WERI-Rb-1 (cell line): ENCODE measurements around the gene PDCL3.

Experiments used
- DNase-seq: peaks from one replicate; pipeline ENCODE4 v3.0.0-alpha.2; 2020
- H3K27ac ChIP-seq: fragments of 250-450 bp; sonication (Bioruptor Pico); 2 replicates; pipeline ENCODE4 v1.5.1; 2020; ENCODE audit warnings: mild to moderate bottlenecking, moderate library complexity
- H3K27me3 ChIP-seq: fragments of 250-450 bp; sonication (Bioruptor Pico); 2 replicates; pipeline ENCODE4 v1.5.1; 2021; ENCODE audit warnings: mild to moderate bottlenecking, low read depth, moderate library complexity; ENCODE audit not compliant: insufficient read depth, severe bottlenecking
- H3K36me3 ChIP-seq: fragments of 250-450 bp; sonication (Bioruptor Pico); 2 replicates; pipeline ENCODE4 v1.5.1; 2020; ENCODE audit warnings: mild to moderate bottlenecking, moderate library complexity
- H3K4me3 ChIP-seq: 2 replicates; pipeline ENCODE4 v1.5.1; 2011; ENCODE audit warnings: low read depth, mild to moderate bottlenecking, control low read depth, low read length
- H3K9me3 ChIP-seq: fragments of 250-450 bp; sonication (Bioruptor Pico); 2 replicates; pipeline ENCODE4 v1.5.1; 2021; ENCODE audit warnings: mild to moderate bottlenecking, moderate library complexity; ENCODE audit not compliant: severe bottlenecking
- TF ChIP-seq, protein P1 (sequence below): IDR thresholded peaks from 2 replicates; pipeline ENCODE4 v1.5.1; 2011; ENCODE audit warnings: low read depth, mild to moderate bottlenecking, control low read depth, inconsistent platforms, low read length

PDCL3 gene

GRCh38 chr2:100580367-100581276 is 17.8 kb downstream of the PDCL3 start:
- Histone ChIP-seq H3K27ac (no peak overlapping the region), H3K27me3 (no peaks in the 10 kb centered on the region), H3K36me3 (no peaks in the 10 kb centered on the region), H3K9me3 (no peaks in the 10 kb centered on the region), H3K4me3 (no peak overlapping the region)
- TF ChIP-seq, protein P1, sequence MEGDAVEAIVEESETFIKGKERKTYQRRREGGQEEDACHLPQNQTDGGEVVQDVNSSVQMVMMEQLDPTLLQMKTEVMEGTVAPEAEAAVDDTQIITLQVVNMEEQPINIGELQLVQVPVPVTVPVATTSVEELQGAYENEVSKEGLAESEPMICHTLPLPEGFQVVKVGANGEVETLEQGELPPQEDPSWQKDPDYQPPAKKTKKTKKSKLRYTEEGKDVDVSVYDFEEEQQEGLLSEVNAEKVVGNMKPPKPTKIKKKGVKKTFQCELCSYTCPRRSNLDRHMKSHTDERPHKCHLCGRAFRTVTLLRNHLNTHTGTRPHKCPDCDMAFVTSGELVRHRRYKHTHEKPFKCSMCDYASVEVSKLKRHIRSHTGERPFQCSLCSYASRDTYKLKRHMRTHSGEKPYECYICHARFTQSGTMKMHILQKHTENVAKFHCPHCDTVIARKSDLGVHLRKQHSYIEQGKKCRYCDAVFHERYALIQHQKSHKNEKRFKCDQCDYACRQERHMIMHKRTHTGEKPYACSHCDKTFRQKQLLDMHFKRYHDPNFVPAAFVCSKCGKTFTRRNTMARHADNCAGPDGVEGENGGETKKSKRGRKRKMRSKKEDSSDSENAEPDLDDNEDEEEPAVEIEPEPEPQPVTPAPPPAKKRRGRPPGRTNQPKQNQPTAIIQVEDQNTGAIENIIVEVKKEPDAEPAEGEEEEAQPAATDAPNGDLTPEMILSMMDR = no peak
- DNase-seq = no peak

GRCh38 chr2:100581277-100581612 is 18.5 kb downstream of the PDCL3 start:
- no peaks in the 10 kb centered on the region for H3K36me3 ChIP-seq
- no peaks in the 10 kb centered on the region for H3K27me3 ChIP-seq
- TF ChIP-seq, protein P1 = no peak
- H3K27ac ChIP-seq = no peak overlapping the region
- DNase-seq = no peak
- H3K4me3 ChIP-seq = no peak overlapping the region
- H3K9me3 ChIP-seq = no peaks in the 10 kb centered on the region

GRCh38 chr2:100584816-100585215 is 22.0 kb downstream of the PDCL3 start:
- no peaks in the 10 kb centered on the region for H3K36me3 ChIP-seq
- H3K27me3 ChIP-seq = no peaks in the 10 kb centered on the region
- H3K9me3 ChIP-seq = no peaks in the 10 kb centered on the region
- no peak overlapping the region for H3K4me3 ChIP-seq
- DNase-seq = no peak
- H3K27ac ChIP-seq = no peak overlapping the region
- TF ChIP-seq, protein P1 = no peak

DNA sequence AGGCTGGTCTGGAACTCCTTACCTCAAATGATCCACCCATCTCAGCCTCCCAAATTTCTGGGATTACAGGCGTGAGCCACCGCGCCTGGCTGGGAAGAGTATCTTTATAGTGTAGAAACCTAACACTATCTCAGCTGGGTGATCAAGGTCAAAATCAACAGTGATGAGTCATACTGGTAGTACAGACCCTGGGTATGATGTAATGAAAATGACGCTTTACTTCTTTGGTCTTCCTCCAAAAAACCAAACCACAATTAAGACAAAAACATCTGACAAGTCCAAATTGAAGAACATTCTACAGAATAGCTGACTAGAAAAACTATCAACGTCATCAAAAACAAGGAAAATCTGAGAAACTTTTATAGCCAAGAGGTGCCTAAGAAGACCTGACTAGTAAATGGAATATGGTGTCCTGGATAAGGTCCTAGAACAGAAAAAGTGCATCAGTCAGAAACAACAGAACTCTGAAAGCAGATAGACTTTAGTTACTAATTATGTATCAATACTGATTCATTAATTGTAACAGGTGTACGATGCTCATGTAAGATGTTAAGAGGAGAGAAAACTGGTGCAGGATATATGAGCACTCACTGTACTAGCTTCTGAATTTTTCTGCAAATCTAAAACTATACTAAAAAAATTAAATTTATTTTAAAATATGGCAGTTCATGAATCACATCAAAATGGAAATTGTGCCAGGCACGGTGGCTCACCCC is 25.4 kb downstream of the PDCL3 start:
- Histone ChIP-seq H3K27ac (no peak overlapping the region), H3K4me3 (no peak overlapping the region), H3K9me3 (no peaks in the 10 kb centered on the region), H3K27me3 (no peaks in the 10 kb centered on the region), H3K36me3 (no peaks in the 10 kb centered on the region)
- TF ChIP-seq, protein P1 = no peak
- DNase-seq = no peak

- TF ChIP-seq, protein P1 = no peak
- no peaks in the 10 kb centered on the region for H3K36me3 ChIP-seq
- no peaks in the 10 kb centered on the region for H3K27me3 ChIP-seq
- no peak overlapping the region for H3K4me3 ChIP-seq
- no peak for DNase-seq
- H3K27ac ChIP-seq = no peak overlapping the region
- no peaks in the 10 kb centered on the region for H3K9me3 ChIP-seq
These were observed 26.7 kb downstream of the PDCL3 start for GRCh38 chr2:100589527-100589926.
